Activated T-helper 1 cell treated with anti-CD3 and anti-CD28 coated beads, Interleukin-2, amount 50 U/mL, for 16 hours (primary cell): Measurements from ENCODE around the gene ID1.
"Not testable (repeated sequence)": the region's sequence is repeated elsewhere in the genome, so short reads cannot be mapped to it uniquely, and the experiment has no call there.

Source experiments
- DNase-seq, 2 donors: peaks; one replicate each; pipeline ENCODE4 v3.0.0-alpha.2; 2020; ENCODE audit warnings: low read depth in 1 of 2, low spot score in 1 of 2

ID1 gene

DNA sequence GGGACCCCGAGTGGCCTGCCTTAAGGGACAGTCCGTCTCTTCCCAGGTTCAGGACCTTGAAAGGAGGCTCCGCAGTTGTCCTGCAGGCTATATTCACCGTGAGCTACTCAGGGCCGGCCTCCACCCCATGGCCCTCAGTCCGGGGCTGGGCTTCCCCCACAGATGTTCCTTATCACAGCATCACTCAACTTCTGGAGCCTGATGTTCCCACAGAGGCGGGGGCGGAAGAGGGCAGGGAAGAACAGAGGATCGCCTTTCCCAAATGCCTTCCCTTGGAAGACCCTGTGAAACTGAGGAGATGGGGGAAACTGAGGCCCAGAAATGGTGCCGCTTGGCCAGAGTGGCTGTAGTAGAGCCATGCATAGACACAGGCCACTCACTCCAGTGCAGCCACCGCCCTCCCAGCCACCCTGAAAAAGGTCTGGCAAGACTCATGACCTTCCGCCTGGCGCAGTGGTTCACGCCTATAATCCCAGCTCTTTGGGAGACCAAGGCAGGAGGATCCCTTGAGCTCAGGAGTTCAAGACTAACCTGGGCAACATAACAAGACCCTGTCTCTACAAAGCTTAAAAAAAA lies 28.3 kb downstream of the ID1 start:
- DNase-seq: no peak

- no peak for DNase-seq
These were observed 32.6 kb downstream of the ID1 start, which contains the start of gene COX4I2 for GRCh38 chr20:31637660-31638059. TSS of gene COX4I2 (plus strand) at chr20:31637912. CDS start at chr20:31639018, 1,106 bp downstream.

DNA sequence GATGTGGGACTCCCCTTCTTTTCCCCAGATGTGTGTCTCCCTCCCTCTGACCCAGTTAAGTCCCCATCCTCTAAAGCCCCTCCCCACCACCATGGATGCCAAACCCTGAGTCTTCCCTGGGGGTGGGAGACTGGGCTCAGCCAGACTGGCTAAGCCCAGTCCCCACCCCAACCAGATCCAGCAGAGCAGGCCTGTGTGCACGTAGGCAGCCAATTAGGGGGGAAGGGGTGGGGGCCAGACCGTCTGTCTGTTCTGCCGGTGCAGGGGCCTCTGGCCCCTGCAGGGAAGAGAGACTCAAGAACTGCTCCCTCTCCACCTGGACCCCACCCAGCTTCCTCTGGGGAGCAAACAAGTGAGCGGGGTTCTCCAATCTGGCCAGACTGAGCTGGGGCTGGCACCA lies 33.2 kb downstream of the ID1 start:
- DNase-seq: no peak

DNA sequence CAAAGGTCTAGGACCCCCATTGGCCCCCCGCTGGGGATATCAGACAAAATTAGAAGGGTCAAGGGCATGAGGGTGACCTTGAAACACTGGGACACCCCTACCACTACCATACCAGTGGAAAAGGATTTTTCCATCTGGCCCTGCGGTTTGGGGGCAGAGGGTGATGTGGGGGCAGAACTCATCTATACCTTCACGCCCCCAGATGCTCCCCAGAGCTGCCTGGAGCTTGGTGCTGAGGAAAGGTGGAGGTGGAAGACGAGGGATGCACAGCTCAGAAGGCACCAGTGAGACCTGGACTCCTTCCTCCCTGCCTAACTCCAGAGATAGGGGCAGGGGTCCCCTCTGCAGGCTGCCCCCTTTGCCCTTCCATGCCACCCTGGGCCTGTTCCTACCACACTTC lies 33.7 kb downstream of the ID1 start:
- DNase-seq: no peak

- no peak for DNase-seq
These were observed 35.2 kb downstream of the ID1 start for GRCh38 chr20:31640259-31640658.

DNA sequence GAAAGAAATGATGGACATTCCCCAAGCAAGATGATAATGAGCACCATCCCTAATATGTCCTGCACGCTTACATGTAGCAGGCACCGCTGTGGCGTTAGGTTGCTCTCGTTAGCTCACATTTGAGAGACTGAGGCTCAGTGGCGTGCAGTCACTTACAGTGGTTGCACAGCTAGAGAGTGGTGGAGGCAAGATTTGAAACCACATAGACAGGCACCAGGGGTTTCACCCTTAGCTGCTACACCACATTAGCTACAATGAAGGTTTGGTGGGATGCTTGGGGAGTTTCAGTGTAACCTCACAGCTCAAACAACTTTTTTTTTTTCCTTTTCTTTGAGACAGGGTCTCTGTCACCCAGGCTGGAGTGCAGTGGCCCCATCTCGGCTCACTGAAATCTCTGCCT lies 36.3 kb downstream of the ID1 start:
- DNase-seq: no peak

- DNase-seq: no peak
These were observed 37.7 kb downstream of the ID1 start for GRCh38 chr20:31642837-31643236.

- no peak for DNase-seq
These were observed 38.4 kb downstream of the ID1 start for GRCh38 chr20:31643522-31643921.

GRCh38 chr20:31644701-31645100 lies 39.6 kb downstream of the ID1 start:
- no peak for DNase-seq

DNA sequence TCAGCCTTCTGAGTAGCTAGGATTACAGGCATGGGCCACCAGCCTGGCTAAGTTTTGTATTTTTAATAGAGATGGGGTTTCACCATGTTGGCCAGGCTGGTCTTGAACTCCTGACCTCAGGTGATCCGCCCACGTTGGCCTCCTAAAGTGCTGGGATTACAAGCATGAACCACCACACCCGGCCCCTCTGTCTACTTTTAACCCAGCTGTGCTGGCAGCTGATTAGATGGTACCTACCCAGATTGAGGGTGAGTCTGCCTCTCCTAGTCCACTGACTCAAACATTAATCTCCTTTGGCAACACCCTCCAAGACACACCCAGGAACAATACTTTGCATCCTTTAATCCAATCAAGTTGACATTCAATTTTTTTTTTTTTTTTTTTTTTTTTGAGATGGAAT lies 43.0 kb downstream of the ID1 start:
- not testable (repeated sequence) for DNase-seq

DNA sequence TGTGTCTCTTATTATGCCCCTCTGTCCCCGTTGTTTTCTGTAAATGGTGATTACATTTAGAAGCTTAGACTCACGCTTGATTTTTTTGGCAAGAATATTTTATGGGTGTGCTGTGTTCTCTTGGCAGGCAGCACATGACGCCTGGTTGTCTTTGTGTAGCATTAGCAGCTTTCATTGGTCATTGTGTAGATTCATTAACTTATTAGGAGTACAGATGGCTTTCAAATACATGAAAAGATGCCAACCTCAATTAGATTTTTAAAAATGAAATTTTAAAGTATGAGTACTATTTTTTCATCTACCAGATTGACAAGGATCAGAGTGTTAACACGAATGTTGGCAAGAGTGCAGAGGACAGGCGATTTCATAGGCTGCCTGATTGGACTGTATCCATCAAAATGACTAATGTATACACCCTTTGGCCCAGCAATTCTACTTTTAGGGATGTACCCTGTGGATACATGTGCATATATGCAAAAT lies 47.9 kb downstream of the ID1 start:
- DNase-seq: no peak

- DNase-seq: no peak
These were observed 48.5 kb downstream of the ID1 start for GRCh38 chr20:31653561-31653960.

DNA sequence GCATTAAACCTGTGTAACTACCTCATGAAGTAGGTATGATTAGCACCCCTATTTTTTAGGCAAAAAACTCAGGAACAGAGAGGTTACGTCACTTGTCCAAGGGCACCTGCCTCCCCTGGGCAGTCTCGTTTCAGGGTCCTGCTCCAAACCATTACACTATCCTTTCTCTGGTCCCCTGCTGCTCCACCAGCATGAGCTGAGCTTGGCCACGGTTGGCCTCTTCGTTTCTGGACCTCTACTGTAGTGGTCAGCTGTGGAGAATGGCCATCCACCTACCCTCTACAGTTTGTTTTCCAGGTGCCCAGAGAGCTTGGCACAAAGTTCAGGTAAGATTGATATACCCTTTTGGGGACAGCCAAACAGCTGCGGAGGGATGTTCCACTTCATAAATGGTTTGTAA lies 49.4 kb downstream of the ID1 start:
- DNase-seq: no peak
